Nephron progenitor cell (in vitro differentiated cells): ENCODE results near the gene SCRN1.

ENCODE experiments used
- DNase-seq: peaks from one replicate; pipeline ENCODE4 v3.0.0; 2021
- H3K27ac Mint-ChIP-seq: 2 replicates; pipeline ENCODE4 v1.8.0; 2021; ENCODE audit warnings: mild to moderate bottlenecking, moderate library complexity, mixed read lengths
- H3K27me3 Mint-ChIP-seq: 2 replicates; pipeline ENCODE4 v1.8.0; 2021; ENCODE audit warnings: mild to moderate bottlenecking, low read depth, mixed read lengths; ENCODE audit not compliant: poor library complexity
- H3K36me3 Mint-ChIP-seq: 2 replicates; pipeline ENCODE4 v1.8.0; 2021; ENCODE audit warnings: low read depth, mixed read lengths
- H3K4me1 Mint-ChIP-seq: 2 replicates; pipeline ENCODE4 v1.8.0; 2021; ENCODE audit warnings: mixed read lengths
- H3K4me3 Mint-ChIP-seq: 2 replicates; pipeline ENCODE4 v1.8.0; 2021; ENCODE audit warnings: mild to moderate bottlenecking, moderate library complexity, mixed read lengths
- H3K9me3 Mint-ChIP-seq: 2 replicates; pipeline ENCODE4 v1.8.0; 2021; ENCODE audit warnings: mild to moderate bottlenecking, moderate library complexity, mixed read lengths
- CTCF ChIP-seq: fragments of 200-600 bp; sonication (generic); IDR thresholded peaks from 2 replicates; pipeline ENCODE4 v1.5.0; 2021; ENCODE audit warnings: antibody characterized with exemption

Gene SCRN1

GRCh38 chr7:29988424-29989256 lies 961 bp downstream of the SCRN1 start:
- H3K9me3 Mint-ChIP-seq, result peaks cover 32% of the 10 kb centered on the region
- peak overlapping the region; percentile 91 for H3K4me3 Mint-ChIP-seq
- H3K36me3 Mint-ChIP-seq, result peaks cover 22% of the 10 kb centered on the region
- peaks cover 2% of the 10 kb centered on the region for H3K27me3 Mint-ChIP-seq
- peak; percentile 55 for DNase-seq
- H3K27ac Mint-ChIP-seq, result peak overlapping the region; percentile 99
- H3K4me1 Mint-ChIP-seq, result peaks cover 25% of the 10 kb centered on the region
- TF ChIP-seq CTCF, result no peak

GRCh38 chr7:29987811-29988317 lies 1.7 kb downstream of the SCRN1 start:
- Mint-ChIP-seq H3K4me3 (peak overlapping the region; percentile 91), H3K27me3 (peaks cover 2% of the 10 kb centered on the region), H3K4me1 (peaks cover 25% of the 10 kb centered on the region), H3K36me3 (peaks cover 27% of the 10 kb centered on the region), H3K9me3 (peaks cover 26% of the 10 kb centered on the region), H3K27ac (peak overlapping the region; percentile 99)
- no peak for DNase-seq
- TF ChIP-seq CTCF, result no peak

DNA sequence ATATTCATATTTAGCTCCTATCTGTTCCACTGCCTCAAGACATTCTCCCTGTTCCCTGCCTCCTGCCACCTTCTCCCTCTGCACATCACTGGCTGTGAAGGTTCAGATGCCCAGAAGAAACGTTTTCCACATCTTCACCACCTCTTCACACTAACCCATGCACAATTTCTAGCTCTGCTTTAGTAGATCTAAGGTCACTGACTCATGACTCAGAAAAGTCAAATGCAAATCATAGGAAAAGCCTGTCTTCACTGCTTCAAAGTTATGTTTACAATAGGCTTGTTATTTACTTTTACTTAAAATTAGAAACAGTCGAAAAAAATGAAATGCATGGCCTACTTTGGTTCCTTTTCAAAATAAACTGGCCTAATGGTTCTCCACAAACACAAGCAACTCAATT lies 2.5 kb downstream of the SCRN1 start:
- TF ChIP-seq CTCF, result no peak
- Mint-ChIP-seq H3K27me3 (peaks cover 2% of the 10 kb centered on the region), H3K4me1 (peaks cover 25% of the 10 kb centered on the region), H3K36me3 (peaks cover 31% of the 10 kb centered on the region), H3K4me3 (peak overlapping the region; percentile 91), H3K9me3 (peaks cover 18% of the 10 kb centered on the region), H3K27ac (peak overlapping the region; percentile 99)
- DNase-seq, result no peak

GRCh38 chr7:29980151-29980550 lies 9.4 kb downstream of the SCRN1 start:
- DNase-seq, result no peak
- peaks cover 5% of the 10 kb centered on the region for H3K9me3 Mint-ChIP-seq
- H3K27me3 Mint-ChIP-seq, result no peaks in the 10 kb centered on the region
- H3K4me3 Mint-ChIP-seq, result no peak overlapping the region
- no peak overlapping the region for H3K27ac Mint-ChIP-seq
- TF ChIP-seq CTCF, result no peak
- H3K36me3 Mint-ChIP-seq, result peaks cover 35% of the 10 kb centered on the region
- H3K4me1 Mint-ChIP-seq, result peaks cover 35% of the 10 kb centered on the region

DNA sequence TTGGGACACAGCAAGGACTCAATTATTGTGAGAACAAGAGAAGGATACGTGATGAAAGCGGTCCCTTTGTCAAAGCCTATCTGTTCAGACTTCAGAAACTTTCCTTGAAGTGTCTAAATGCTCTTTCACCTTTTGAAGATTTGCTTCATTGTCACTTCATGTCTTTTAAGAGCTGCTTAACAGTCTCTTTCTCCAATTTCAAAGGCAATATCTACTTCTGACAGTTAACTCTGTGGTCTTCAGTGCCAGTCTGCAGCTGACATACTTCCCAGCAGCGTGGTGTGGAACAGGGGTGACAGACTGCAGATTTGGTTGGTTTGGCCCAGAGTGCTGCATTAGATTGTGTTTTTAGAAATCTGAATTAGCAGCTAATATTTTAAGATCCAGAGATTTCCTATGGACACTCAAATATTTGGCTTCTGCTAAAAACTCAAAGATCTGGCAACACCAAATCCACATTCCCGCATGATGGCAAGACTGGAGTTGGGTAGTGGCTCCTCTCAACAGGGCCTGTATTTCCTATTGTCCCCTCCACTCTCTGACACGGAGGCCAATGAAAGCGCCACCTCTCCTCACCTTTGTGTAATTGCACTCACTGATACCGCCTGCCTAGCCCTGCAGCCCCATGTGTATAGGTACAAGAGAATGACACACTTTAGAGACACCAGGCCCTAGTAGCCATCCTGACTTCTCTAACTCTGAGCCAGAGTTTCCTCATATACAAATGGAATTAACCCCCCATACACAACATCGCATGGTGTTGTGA lies 11.5 kb downstream of the SCRN1 start:
- H3K27ac Mint-ChIP-seq, result peak overlapping the region; percentile 70
- no peak overlapping the region for H3K4me3 Mint-ChIP-seq
- H3K36me3 Mint-ChIP-seq, result peaks cover 25% of the 10 kb centered on the region
- peak; percentile 20 for TF ChIP-seq CTCF
- H3K4me1 Mint-ChIP-seq, result peaks cover 41% of the 10 kb centered on the region
- no peaks in the 10 kb centered on the region for H3K9me3 Mint-ChIP-seq
- no peaks in the 10 kb centered on the region for H3K27me3 Mint-ChIP-seq
- peak; percentile 27 for DNase-seq
